ENCODE measurements around the gene TAOK2.

DNA sequence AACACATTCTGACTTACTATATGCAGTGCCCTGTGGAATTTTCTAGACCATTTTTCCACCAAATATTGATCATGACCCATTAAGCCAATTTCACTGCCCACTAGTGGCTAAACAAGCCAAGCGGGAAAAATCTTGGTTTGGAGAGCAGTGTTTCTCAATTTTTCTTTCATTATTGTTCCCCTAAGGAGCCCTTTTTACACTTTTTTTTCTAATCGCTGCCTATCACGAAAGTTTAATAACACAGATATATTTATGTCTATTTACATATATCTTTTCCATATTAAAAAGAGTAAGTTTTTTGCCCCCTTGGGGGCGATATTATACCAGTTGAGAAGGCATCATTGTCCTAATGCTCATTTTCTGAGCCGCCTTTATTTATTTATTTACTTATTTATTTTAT lies 68.2 kb downstream of the TAOK2 start:
- no peak for TF ChIP-seq EZH2 (IDR thresholded peaks at IDR 0.05; ENCODE audit: insufficient read depth, poor library complexity, severe bottlenecking)
- TF ChIP-seq EZH2phosphoT487 (IDR thresholded peaks at IDR 0.05; ENCODE audit: insufficient read depth, low read depth) = no peak

Data from GM23248 (cell line).